ENCODE results near the gene TAMM41. TPM values are rescaled to one million over a fixed set of nuclear protein-coding genes. Genes with fewer than 3 reads are reported as not detected.

TAMM41 gene
- total RNA-seq, 2 donors from 2014 or later: 12.3 to 14.5 TPM

GRCh38 chr3:11780341-11780740, 66.3 kb downstream of the TAMM41 start:
- no peaks in the 10 kb centered on the region for H3K27me3 ChIP-seq (replicated peaks; ENCODE audit: insufficient read depth)
- no peak for DNase-seq (ENCODE audit: low spot score)
- TF ChIP-seq CTCF (IDR thresholded peaks at IDR 0.05): no peak
- H3K9me3 ChIP-seq: no peaks in the 10 kb centered on the region
- no peak for ATAC-seq (ENCODE audit: insufficient number of reproducible peaks, low FRiP score, low read depth)
- no peaks in the 10 kb centered on the region for H3K4me1 ChIP-seq (ENCODE audit: control insufficient read depth in 1 of 2, low read depth in 2 of 2)
- no peak overlapping the region for H3K27ac ChIP-seq
- no peak overlapping the region for H3K4me3 ChIP-seq
- H3K36me3 ChIP-seq: no peaks in the 10 kb centered on the region

GRCh38 chr3:11779626-11780025, 67.1 kb downstream of the TAMM41 start:
- H3K27ac ChIP-seq: no peak overlapping the region

GRCh38 chr3:11778248-11778647, 68.4 kb downstream of the TAMM41 start:
- ATAC-seq (ENCODE audit: insufficient number of reproducible peaks, low FRiP score, low read depth) (no peak), DNase-seq (ENCODE audit: low spot score) (no peak)
- no peaks in the 10 kb centered on the region for H3K9me3 ChIP-seq
- no peaks in the 10 kb centered on the region for H3K27me3 ChIP-seq (replicated peaks; ENCODE audit: insufficient read depth)
- no peak for TF ChIP-seq CTCF (IDR thresholded peaks at IDR 0.05)
- H3K27ac ChIP-seq: no peak overlapping the region
- H3K4me3 ChIP-seq: no peak overlapping the region
- no peaks in the 10 kb centered on the region for H3K4me1 ChIP-seq (ENCODE audit: control insufficient read depth in 1 of 2, low read depth in 2 of 2)
- H3K36me3 ChIP-seq: no peaks in the 10 kb centered on the region

More at GRCh38 chr3:11779626-11780025, 67.1 kb downstream of the TAMM41 start:
- Histone ChIP-seq H3K4me1 (ENCODE audit: control insufficient read depth in 1 of 2, low read depth in 2 of 2) (no peaks in the 10 kb centered on the region), H3K36me3 (no peaks in the 10 kb centered on the region), H3K27me3 (replicated peaks; ENCODE audit: insufficient read depth) (no peaks in the 10 kb centered on the region), H3K4me3 (no peak overlapping the region), H3K9me3 (no peaks in the 10 kb centered on the region)
- no peak for TF ChIP-seq CTCF (IDR thresholded peaks at IDR 0.05)
- ATAC-seq (ENCODE audit: insufficient number of reproducible peaks, low FRiP score, low read depth) (no peak), DNase-seq (ENCODE audit: low spot score) (no peak)

- H3K36me3 ChIP-seq: no peaks in the 10 kb centered on the region
- TF ChIP-seq CTCF (IDR thresholded peaks at IDR 0.05): no peak
- DNase-seq (ENCODE audit: low spot score): no peak
- H3K9me3 ChIP-seq: no peaks in the 10 kb centered on the region
- H3K4me3 ChIP-seq: no peak overlapping the region
- H3K27me3 ChIP-seq (replicated peaks; ENCODE audit: insufficient read depth): no peaks in the 10 kb centered on the region
- no peak overlapping the region for H3K27ac ChIP-seq
- no peaks in the 10 kb centered on the region for H3K4me1 ChIP-seq (ENCODE audit: control insufficient read depth in 1 of 2, low read depth in 2 of 2)
- ATAC-seq (ENCODE audit: insufficient number of reproducible peaks, low FRiP score, low read depth): no peak
Measured at GRCh38 chr3:11776346-11776745, 70.3 kb downstream of the TAMM41 start.

GRCh38 chr3:11775493-11775892, 71.2 kb downstream of the TAMM41 start:
- H3K27me3 ChIP-seq (replicated peaks; ENCODE audit: insufficient read depth): no peaks in the 10 kb centered on the region
- DNase-seq (ENCODE audit: low spot score) (no peak), ATAC-seq (ENCODE audit: insufficient number of reproducible peaks, low FRiP score, low read depth) (no peak)
- no peak overlapping the region for H3K4me3 ChIP-seq
- no peaks in the 10 kb centered on the region for H3K36me3 ChIP-seq
- no peak overlapping the region for H3K27ac ChIP-seq
- no peak for TF ChIP-seq CTCF (IDR thresholded peaks at IDR 0.05)
- no peaks in the 10 kb centered on the region for H3K9me3 ChIP-seq
- H3K4me1 ChIP-seq (ENCODE audit: control insufficient read depth in 1 of 2, low read depth in 2 of 2): peaks cover 6% of the 10 kb centered on the region in 2 donors
